GM18498 (cell line): ENCODE results near the gene SPON1.
"Not testable (repeated sequence)": the region's sequence is repeated elsewhere in the genome, so short reads cannot be mapped to it uniquely, and the experiment has no call there.

Experiments used
- ATAC-seq: cut with Tn5 transposase; IDR thresholded peaks from one replicate; pipeline ENCODE4 v1.9.1; 2021; ENCODE audit warnings: mild to moderate bottlenecking, moderate library complexity; ENCODE audit not compliant: unreplicated experiment

Gene SPON1

DNA sequence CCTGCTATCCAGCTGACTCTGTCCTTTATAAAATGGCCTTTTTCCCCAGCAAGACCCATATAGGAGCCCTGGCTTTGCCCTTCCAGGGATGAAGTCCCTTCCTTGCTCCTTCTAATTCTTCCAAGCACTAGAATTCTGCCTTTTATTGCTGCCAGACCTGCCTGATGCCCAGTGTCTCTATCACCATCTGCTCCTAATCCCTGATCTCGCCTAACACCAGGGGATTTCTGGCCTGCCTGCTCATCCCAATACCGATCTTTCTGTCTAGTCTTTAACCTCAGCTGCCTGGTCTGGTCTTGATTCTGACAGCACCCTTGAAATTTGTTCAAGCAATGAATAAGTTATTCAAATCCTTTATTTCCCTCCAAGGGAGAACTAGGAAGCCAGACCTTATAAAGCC is 150.2 kb downstream of the SPON1 start:
- ATAC-seq = no peak

- no peak for ATAC-seq
Measured at GRCh38 chr11:14114269-14114668, 151.7 kb downstream of the SPON1 start.

DNA sequence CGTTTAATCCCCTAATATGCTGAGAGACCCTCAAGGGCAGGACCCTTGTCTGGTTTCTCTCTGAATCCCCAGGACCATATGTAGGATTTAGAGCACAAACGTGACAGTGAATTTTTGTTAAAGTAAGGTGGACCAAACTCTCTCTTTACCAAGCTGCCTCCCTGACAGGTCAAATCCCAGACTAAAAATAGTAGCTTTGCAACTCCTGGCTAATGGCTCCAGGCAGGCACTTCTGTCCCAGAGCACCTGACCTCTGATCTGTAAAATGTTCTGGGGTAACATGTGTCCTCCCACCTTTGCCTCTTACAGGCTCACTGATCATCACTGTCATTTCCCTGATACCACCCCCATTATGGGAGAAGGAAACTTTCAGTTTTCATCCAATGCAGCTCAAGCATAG is 152.3 kb downstream of the SPON1 start:
- ATAC-seq = no peak

- ATAC-seq = no peak
Measured at GRCh38 chr11:14117632-14118031, 155.1 kb downstream of the SPON1 start.

- ATAC-seq = no peak
Measured at GRCh38 chr11:14118072-14118471, 155.5 kb downstream of the SPON1 start.

DNA sequence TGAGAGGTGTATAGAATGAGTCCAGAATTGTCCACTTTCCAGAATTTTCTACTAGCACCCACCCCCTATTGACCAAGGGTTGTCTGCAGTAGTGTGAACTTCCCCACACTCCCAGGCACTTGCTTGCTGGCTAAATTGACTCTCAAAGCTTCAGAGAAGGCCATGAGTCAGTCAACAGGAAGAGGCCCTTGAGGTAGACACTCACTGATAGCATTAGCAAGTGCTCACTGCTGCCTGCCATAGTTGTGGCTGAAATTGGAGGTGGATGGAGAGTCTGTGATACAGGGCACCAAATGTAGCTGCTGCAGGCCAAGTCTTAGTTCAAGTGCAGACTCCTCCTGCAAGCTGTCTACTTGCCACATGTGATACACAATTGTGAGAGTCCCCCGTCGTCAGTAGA is 156.8 kb downstream of the SPON1 start:
- no peak for ATAC-seq

GRCh38 chr11:14124350-14124749 is 161.8 kb downstream of the SPON1 start:
- no peak for ATAC-seq

DNA sequence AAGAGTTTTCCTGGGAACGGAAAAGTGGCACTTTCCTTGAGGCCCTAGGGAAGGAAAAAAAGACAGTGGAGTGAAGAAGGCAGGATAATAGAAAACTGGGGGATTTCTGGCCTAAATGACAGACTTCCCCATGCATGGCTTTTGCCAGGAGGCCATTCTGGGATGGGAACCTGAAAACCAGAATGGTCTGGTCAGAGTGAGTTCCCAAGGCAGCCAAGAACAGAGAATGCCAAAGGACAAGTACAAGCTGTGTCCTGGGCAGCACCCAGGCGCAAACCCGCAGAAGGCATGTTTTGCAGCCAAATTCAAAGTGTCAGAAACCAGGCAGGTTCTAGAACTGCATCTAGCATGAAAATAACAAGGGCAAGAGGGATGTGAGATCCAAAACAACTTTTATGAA is 162.4 kb downstream of the SPON1 start:
- ATAC-seq = no peak

- ATAC-seq = no peak
Measured at GRCh38 chr11:14125529-14125928, 163.0 kb downstream of the SPON1 start.

- no peak for ATAC-seq
Measured at GRCh38 chr11:14127679-14128078, 165.2 kb downstream of the SPON1 start.

DNA sequence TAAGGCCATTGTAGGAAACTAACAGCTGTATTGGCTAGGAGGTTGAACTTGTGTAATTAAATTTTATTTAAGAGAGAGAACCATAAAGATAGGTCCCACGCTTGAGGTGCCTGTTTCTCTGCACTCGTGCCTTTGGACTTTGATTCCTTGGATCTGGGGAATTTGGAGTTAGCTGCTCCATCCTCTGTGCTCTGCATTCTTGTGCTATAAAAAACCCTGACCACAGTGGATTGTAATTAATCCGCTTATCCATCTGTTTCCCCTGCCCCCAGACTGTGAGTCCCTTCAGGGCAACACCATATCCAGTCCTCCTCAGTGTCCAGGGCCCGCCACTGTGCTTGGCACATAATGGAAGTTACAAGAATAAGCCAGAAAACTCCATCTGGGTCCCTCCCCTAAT is 169.8 kb downstream of the SPON1 start:
- no peak for ATAC-seq

DNA sequence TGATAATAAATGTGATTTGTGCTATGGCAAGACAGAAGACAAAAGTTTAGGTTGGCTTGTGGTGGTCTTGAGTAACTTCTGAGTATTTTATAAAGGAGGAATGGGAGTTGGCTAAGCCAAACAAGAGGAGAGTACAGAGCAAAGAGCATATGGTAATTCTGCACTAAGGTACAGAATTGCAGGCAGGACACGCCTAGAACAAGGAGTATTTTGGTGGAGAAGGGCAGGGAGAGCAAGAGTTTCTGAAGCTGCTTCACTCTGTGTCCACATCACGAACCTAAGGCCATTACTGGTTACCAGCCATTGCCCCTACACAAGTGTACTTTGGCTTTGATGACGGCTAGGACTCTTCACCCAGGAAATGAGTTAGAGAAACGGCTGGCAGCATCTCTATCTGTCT is 170.9 kb downstream of the SPON1 start:
- no peak for ATAC-seq

DNA sequence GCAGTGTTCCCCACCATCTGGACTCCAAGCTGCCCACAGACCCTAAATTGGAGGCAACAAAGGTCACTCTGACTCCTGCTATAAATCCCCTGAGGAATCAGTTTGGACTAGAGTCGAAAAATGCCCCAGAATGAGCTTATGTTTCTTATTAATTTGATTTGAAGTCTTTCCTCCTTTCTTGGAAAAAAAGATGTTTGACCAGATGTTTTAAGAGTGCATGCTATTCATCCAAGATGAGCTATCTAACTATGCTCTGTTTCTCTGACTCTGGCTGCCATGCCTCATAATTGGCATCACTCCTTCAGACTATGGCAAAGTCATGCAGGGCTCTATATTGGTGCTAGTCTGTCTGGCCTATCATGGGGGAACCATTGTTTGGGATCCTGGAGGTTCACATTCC is 174.0 kb downstream of the SPON1 start:
- ATAC-seq = no peak

- no peak for ATAC-seq
Measured at GRCh38 chr11:14137284-14137683, 174.8 kb downstream of the SPON1 start.

DNA sequence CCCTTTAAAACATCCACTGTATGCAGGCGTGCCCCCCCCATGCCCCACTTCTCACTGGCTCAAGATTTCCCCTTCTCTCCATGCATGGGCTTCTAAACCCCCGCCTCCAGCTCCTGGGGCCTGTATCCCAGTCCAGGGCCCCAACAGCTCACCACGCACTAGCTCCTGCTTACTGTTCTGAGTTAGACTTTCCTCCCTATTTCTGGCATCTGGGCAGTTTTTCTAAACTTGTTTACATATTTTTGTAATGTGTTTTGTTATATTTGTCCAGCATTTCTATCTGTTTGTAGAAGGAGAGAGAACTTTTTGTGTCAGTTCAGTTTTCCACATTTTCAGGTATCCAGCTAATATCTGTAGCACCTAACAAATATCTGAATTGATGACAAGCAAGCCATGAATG is 178.5 kb downstream of the SPON1 start:
- no peak for ATAC-seq

DNA sequence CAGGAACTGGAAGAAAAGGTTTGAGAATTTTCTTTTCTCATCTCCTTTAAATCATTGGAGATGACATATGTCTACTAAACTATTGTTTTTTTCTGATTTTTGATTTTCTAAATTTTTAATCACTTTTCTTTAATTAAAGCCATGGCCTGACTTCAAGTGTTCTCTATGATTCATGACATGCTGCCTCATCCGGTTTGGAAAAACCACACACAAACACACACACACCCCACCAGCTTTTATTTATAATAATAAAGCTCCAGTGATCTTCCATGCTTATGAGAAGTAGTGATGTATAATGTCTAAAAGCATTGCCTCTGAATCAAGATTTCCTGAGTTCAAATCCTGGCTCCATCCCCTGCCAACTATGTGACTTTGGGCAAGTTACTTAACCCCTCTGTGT is 179.2 kb downstream of the SPON1 start:
- ATAC-seq = no peak

GRCh38 chr11:14144934-14145333 is 182.4 kb downstream of the SPON1 start:
- no peak for ATAC-seq

DNA sequence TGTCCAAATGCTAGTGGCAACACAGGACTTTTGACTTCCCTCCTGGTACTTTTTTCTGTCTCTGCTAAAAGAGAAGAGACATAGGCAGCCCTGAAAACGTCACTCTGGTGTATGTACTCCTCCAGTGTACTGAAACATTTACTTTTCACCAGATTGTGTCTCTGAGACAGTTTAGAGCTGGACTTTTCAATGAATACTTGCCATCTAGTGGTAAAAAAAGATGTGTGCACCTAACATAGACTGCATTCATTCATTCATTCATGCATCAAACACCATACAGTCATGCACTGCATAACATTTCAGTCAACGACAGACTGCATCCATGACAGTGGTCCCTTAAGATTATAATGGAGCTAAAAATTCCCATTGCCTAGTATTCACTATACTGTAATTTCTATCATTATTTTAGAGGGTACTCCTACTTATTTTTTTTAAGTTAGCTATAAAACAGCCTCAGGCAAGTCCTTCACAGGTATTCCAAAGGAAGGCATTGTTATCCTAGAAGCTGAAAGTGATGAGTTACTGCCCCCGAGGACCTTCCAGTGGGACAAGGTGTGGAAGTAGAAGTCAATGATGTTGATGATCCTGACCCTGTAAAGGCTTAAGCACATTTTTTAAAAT is 186.2 kb downstream of the SPON1 start:
- no peak for ATAC-seq

GRCh38 chr11:14149683-14150082 is 187.2 kb downstream of the SPON1 start:
- ATAC-seq = no peak

- ATAC-seq = no peak
Measured at GRCh38 chr11:14150878-14151277, 188.4 kb downstream of the SPON1 start.

DNA sequence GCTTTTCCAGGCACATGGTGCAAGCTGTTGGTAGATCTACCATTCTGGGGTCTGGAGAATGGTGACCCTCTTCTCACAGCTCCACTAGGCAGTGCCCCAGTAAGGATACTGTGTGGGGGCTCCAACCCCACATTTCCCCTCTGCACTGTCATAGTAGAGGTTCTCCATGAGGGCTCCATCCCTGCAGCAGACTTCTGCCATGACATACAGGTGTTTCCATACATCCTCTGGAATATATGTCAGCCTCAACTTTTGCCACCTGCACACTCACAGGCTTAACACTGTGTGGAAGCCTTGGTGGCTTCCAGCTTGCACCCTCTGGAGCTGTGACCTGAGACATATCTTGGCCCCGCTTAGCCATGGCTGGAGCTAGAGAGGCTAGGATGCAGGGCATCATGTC is 191.6 kb downstream of the SPON1 start:
- not testable (repeated sequence) for ATAC-seq

- no peak for ATAC-seq
Measured at GRCh38 chr11:14158393-14158792, 195.9 kb downstream of the SPON1 start.

DNA sequence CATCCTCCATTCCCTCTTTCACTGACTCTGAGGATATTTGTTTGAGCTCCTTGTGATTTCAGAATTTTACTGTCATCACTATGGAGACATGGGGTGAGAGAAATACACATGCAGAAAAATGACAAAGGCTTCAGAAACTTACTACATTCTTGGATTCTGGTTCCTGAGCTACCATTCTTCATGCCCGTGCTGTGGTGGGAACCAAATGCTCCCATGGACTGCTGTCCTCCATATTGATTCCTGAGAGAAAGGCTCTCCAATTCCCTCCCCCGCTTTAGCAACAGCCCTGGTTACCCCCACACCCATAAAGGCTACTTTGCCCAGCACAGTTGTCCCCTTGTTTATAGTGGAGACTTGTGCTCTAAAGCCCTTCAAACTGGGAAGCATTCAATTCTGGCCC is 201.1 kb downstream of the SPON1 start:
- no peak for ATAC-seq
